DMS114 treated with DMSO at 0.1 percent for 48 hours (cell line): Measurements from ENCODE around the gene TEX26.

Source experiments
- DNase-seq: peaks from one replicate; lab custom pipeline; 2025; ENCODE audit not compliant: unreplicated experiment; lab: John Stamatoyannopoulos, UW

Gene TEX26

DNA sequence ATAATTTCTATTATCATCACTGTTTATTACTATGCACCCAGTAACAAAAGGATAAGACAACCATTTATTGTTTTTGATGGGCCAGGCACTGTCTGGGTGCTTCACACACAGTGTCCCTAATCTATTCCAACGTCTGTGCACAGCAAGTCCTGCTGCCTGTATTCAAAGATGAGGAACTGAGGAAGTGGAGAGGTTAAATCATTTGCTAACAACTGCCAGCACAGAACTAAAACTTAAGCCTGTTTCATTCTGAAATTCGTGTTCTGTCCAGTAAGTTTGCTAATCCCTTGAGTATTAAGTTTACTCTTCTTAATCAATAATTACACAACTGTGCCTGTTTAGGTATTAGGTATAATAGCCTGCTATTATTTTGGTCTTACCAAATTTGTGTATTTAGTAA is 41.9 kb downstream of the TEX26 start:
- DNase-seq, result no peak

GRCh38 chr13:30976025-30976424 is 43.6 kb downstream of the TEX26 start:
- no peak for DNase-seq

GRCh38 chr13:30978981-30979956 is 46.8 kb downstream of the TEX26 start:
- DNase-seq, result no peak

- no peak for DNase-seq
Observed at GRCh38 chr13:30982506-30982905, 50.0 kb downstream of the TEX26 start.

- no peak for DNase-seq
Observed at GRCh38 chr13:30982906-30983305, 50.5 kb downstream of the TEX26 start.

DNA sequence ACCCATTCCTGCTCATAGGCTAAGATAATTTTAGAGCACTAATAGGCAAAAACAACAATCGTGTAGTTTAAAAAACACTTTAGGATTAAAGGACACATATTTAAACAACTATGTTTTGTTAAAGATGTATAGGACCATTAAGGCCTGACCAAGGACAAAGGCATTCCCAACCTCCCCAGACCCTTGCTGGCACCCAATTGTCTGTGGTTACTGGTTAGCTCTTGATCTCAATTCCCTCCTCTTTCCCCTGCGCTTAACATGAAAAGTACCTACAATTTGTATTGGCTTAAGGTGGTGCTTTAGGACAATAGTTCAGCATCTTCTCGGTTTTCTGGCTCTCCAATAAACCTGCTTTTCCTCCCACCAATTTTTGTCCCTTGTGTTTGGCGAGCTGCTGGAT is 51.0 kb downstream of the TEX26 start:
- DNase-seq, result no peak

- DNase-seq, result no peak
Observed at GRCh38 chr13:30984620-30985019, 52.2 kb downstream of the TEX26 start.

DNA sequence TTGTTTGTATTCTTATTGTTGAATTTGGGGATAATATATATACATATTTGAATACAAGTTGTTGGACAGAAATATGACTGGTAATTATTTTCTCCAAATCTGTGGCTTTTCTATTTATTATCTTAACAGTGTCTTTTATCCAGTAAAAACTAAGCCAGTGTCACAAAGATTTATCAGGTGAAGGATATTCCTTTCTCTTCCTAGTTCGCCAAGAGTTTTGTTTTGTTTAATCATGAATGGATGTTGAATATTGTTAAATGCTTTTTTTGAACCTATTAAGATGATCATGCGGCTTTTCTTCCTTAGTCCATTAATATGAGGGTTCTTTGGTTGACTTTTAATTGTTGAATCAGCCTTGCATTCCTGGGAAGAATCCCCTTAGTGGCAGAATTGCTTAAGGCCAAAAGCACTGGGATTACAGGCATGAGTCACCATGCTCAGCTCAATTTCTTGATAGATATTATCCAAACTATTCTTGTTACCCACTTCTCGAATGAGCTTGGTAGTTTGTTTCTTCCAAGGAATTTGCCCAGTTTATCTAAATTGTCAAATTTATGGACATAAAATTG is 53.3 kb downstream of the TEX26 start:
- DNase-seq, result no peak

GRCh38 chr13:30991184-30991583 is 58.7 kb downstream of the TEX26 start:
- DNase-seq, result no peak

DNA sequence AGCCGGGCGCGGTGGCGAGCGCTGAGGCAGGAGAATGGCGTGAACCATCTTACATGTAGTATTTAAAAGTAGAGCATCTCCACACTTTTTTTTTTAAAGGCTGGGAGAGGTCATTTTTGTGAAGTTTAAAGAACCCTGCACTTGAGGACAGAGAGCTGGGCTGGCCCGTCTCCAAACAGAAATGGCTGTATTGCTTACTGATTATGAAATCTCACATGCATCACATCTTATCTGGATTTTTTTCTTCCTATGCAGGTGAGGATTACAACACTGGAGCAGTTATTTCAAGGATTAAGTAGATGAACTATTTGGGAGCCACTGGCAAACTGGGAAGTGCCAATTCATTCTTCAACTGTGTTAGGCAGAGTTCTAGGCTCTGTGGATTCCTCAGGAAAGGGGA is 59.5 kb downstream of the TEX26 start:
- DNase-seq, result no peak

DNA sequence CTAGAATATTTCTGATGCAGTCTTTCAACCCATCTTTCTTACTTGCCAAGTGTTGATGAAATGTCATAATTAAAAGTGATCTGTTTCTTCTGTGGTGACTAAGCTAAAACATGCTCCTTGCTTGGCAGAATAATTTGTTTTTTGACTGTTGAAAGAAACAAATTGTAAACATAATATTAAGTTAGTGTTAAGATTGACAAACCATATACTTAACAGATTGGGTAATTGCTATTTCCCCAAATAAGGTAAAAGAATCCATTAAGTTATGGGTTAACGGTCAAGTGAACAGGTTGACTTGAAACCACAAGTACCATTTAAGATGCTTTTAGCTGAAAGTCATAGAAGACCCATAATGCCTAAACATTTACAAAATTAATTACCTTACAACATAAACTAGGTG is 62.9 kb downstream of the TEX26 start:
- no peak for DNase-seq

- DNase-seq, result no peak
Observed at GRCh38 chr13:30997697-30998096, 65.2 kb downstream of the TEX26 start.

DNA sequence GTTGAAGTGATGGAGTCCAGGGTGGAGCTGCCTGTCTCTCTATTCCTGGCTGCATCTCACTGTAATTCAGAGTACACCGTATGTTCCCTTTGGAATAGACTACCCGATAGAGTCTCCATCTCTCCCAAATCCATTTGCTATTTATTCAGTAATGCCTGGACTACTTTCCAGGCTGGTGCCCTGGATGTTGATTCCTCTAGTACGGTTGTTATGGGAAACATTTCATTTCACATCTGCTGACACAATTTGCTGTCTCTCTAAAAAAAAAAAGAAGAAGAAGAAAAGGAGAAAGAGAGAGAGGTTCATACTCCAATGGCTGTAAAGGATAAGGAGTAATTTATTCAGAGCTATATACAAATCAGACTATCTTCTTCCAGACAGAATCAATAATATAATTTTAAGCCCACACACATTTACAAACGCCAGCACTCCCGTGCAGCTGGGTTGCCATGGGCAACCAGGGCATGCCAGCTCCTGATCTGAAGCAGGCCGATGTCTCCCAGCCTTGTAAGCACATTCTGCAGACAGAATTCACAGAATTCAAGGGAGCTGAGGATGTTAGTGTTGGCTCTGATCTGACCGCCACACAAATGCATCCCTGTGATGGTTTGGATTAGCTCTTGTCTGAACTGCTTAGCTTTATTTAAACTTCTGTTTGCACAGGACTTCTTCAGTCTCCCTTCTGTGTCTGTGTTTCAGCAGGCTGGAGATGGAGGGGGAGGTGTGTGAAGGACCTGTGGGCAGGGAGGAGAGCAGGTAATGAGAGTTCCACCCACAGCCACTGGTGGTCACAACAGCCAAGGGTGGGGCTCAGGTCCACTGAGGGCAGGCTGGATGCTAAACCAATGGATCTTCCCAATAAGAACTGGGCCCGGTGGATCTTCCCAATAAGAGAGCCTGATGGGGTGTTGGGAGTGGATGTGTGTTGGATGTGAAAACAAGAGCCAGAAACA is 66.0 kb downstream of the TEX26 start:
- no peak for DNase-seq

GRCh38 chr13:31000889-31001288 is 68.4 kb downstream of the TEX26 start:
- DNase-seq, result no peak

DNA sequence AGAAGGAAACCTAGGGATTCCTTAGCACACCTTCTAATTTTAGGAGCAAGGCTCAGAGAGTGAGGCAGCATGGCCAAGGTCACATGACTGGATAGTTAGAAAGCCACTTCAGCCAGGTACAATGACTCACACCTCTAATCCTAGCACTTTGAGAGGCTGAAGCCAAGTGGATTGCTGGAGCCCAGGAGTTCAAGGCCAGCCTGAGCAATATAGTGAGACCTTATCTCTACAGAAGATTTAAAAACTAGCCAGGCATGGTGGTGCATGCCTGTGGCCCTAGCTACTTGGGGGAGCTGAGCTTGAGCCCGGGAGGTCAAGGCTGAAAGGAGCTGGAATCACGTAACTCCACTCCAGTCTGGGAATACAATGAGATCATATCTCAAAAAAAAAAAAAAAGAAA is 69.2 kb downstream of the TEX26 start:
- no peak for DNase-seq

DNA sequence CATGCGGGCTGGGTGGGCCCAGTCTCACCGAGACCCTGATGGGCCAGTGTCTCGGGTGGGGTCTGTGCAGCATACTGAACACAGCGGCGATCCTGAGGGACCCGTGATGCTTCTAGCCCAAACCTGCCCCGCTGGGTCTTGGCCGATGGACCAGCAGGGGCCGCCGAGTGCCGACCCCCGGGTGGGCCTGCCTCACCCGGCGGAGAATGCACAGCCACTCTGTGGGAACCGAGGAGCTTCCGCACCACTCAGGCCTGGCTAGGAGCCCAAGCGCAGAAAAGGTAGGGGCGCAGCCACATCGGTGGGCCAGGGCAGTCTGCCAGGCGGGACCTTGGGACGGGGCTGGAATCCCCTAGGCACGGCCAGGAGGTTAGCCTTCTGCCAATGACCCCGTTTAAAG is 72.6 kb downstream of the TEX26 start:
- no peak for DNase-seq

GRCh38 chr13:31007417-31007816 is 75.0 kb downstream of the TEX26 start:
- DNase-seq, result no peak

DNA sequence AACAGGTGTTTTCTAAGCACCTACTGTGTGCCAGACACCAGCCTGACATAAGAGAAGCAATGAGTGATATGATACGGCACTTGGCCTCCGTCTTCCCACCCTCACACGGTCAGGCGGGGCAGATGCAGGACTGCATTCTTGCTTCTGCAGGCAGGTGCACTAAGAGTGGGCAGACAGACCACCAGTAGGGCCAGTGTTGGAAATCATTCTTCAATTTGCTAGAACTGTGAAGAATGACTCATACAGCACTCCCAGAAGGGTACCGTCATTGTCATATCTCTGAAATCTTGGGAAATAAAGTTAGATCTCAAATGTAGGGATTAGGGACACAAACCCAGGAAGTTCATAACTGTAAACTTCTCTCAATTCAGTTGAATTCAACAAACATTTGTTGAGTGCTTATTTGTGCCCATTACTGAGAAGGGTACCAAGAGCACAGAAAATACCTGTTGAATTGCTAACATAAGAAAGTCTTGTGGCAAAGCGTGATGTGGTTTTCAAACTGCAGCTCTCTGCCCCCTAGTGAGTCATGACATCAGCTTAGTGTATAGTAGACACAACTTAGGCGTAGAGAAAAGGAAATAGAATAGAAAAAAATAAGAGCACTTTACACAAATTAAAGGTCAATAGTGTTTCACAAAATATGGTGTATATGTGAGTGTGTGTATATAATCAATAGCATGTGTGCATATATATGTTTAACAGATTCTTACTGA is 76.1 kb downstream of the TEX26 start:
- DNase-seq, result no peak

GRCh38 chr13:31009166-31009565 is 76.7 kb downstream of the TEX26 start:
- no peak for DNase-seq

GRCh38 chr13:31010296-31010695 is 77.8 kb downstream of the TEX26 start:
- DNase-seq, result no peak
